Stimulated activated CD8-positive, alpha-beta memory T cell treated with anti-CD3 and anti-CD28 coated beads, Interleukin-15, amount 100 ng/mL, for 48 hours (primary cell): ENCODE data around the gene HOXA9.

Experiments used
- DNase-seq, 2 donors: peaks; one replicate each; pipeline ENCODE4 v3.0.0-alpha.2; 2020; ENCODE audit warnings: low read depth in 2 of 2

HOXA9 gene

GRCh38 chr7:27112955-27113949 is 52.1 kb downstream of the HOXA9 start:
- DNase-seq, result no peak
